ENCODE data around the gene ETS1. TPM values are rescaled to one million over a fixed set of nuclear protein-coding genes. Genes with fewer than 3 reads are reported as not detected.

Gene ETS1
- total and polyA plus RNA-seq, 4 donors = 20.7 to 154 (median 78.7) TPM

DNA sequence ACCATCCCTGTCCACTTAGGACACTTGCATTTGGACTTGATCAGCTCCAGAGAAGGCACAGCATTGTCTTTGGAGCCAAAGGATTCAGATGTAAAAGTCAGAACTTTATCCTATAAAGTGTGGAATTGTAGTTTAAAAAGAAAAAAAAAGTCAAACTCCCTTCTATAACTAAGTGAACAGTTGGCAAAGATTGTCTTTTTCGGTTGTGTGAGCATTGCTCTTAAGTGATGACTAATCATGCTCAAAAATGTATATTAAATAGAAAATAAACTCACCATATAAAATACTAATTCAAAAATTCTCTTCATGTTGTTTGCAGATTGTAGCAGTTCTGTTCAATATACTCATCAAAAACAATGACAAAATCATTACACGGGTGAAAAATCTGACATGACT is 93.8 kb downstream of the ETS1 start:
- no peak overlapping the region for H3K9ac ChIP-seq (ENCODE audit: insufficient read depth in 1 of 2, low read length in 2 of 2)
- H3K36me3 ChIP-seq (ENCODE audit: control insufficient read depth in 4 of 4, insufficient read depth in 4 of 4, low read length in 4 of 4) = peaks cover 12 to 23% (median 16%) of the 10 kb centered on the region in 4 donors
- no peaks in the 10 kb centered on the region for H3K27me3 ChIP-seq (ENCODE audit: control insufficient read depth in 3 of 3, insufficient read depth in 3 of 3, low read length in 2 of 3)
- H3K9me3 ChIP-seq (ENCODE audit: control insufficient read depth in 4 of 4, insufficient read depth in 3 of 4, low read length in 3 of 4) = peaks cover 0 to 2% (median 0%) of the 10 kb centered on the region in 4 donors
- no peak for ATAC-seq (ENCODE audit: insufficient read depth, low FRiP score)
- WGBS, 2 donors = 57 to 74% methylated on average over 2 of the region's 2 CpGs
- H3K4me1 ChIP-seq (ENCODE audit: control insufficient read depth in 5 of 5, insufficient read depth in 5 of 5, low read length in 5 of 5) = peaks cover 17 to 74% (median 26%) of the 10 kb centered on the region in 5 donors
- TF ChIP-seq, protein P1, sequence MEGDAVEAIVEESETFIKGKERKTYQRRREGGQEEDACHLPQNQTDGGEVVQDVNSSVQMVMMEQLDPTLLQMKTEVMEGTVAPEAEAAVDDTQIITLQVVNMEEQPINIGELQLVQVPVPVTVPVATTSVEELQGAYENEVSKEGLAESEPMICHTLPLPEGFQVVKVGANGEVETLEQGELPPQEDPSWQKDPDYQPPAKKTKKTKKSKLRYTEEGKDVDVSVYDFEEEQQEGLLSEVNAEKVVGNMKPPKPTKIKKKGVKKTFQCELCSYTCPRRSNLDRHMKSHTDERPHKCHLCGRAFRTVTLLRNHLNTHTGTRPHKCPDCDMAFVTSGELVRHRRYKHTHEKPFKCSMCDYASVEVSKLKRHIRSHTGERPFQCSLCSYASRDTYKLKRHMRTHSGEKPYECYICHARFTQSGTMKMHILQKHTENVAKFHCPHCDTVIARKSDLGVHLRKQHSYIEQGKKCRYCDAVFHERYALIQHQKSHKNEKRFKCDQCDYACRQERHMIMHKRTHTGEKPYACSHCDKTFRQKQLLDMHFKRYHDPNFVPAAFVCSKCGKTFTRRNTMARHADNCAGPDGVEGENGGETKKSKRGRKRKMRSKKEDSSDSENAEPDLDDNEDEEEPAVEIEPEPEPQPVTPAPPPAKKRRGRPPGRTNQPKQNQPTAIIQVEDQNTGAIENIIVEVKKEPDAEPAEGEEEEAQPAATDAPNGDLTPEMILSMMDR (IDR thresholded peaks at IDR 0.05; ENCODE audit: control extremely low read depth, extremely low read depth) = no peak
- H3K4me3 ChIP-seq = no peak overlapping the region
- peak overlapping the region; percentile 58 to 74 for H3K27ac ChIP-seq (ENCODE audit: low read depth in 1 of 2, low read length in 1 of 2)
- no peak for DNase-seq

DNA sequence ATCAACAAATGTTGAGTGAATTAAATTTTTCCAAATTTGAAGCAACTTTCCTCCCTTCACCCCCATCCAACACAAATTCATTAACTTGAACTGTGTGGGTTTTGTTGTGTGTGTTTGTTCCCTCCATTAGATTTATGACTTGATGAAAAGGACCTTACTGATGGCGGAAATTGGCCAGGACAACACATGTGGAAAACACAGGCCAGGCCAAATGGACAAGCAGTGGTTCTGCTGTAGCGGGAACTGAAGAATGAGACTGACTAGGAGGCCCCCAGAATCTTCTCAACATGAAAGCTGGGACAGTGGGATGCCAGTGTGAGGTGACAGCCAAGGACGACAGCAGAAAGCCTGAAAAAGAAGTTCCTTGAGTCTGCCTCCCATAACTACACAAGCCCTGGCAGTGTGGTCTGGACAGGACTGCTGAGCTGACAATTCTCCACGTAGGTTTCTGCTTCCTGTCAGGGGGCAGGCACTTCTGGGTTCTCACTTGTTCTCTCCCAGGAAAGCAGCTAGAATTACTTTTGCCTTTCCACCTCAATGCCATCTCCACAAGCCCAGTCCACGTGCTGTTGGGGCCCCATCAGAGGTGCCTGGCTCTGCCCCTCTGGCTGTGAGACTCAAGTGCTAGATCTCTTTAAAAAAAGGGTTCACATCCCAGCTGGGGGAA is 94.3 kb downstream of the ETS1 start:
- Histone ChIP-seq H3K36me3 (ENCODE audit: control insufficient read depth in 4 of 4, insufficient read depth in 4 of 4, low read length in 4 of 4) (peaks cover 12 to 25% (median 18%) of the 10 kb centered on the region in 4 donors), H3K9ac (ENCODE audit: insufficient read depth in 1 of 2, low read length in 2 of 2) (no peak overlapping the region), H3K27ac (ENCODE audit: low read depth in 1 of 2, low read length in 1 of 2) (peak overlapping the region; percentile 58 to 74), H3K4me3 (no peak overlapping the region), H3K4me1 (ENCODE audit: control insufficient read depth in 5 of 5, insufficient read depth in 5 of 5, low read length in 5 of 5) (peaks cover 17 to 75% (median 26%) of the 10 kb centered on the region in 5 donors), H3K9me3 (ENCODE audit: control insufficient read depth in 4 of 4, insufficient read depth in 3 of 4, low read length in 3 of 4) (peaks cover 0 to 2% (median 0%) of the 10 kb centered on the region in 4 donors), H3K27me3 (ENCODE audit: control insufficient read depth in 3 of 3, insufficient read depth in 3 of 3, low read length in 2 of 3) (no peaks in the 10 kb centered on the region)
- 57 to 68% methylated on average over 5 of the region's 5 CpGs for WGBS, 2 donors
- DNase-seq (no peak), ATAC-seq (ENCODE audit: insufficient read depth, low FRiP score) (no peak)
- TF ChIP-seq, protein P1 (IDR thresholded peaks at IDR 0.05; ENCODE audit: control extremely low read depth, extremely low read depth) = no peak

DNA sequence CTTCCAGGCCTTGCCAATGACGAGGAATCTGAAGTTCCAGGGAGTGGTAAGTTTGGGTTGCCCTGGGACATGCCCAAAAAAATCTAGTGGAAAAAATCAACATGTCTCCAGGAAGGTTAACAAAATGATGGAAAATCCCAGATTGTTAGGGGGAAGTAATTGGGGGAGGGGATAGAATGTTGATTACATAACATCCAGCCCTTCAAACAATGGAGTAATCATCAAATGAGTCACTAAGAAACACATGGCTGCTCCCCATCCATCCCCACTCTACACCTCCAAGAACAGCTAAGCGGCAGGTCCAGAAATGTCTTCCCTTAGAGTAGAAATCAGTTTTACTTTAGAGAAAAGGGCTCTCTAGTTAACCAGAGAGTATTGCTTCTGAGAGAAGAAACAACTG is 94.9 kb downstream of the ETS1 start:
- Histone ChIP-seq H3K27ac (ENCODE audit: low read depth in 1 of 2, low read length in 1 of 2) (peak overlapping the region; percentile 58 to 77), H3K4me1 (ENCODE audit: control insufficient read depth in 5 of 5, insufficient read depth in 5 of 5, low read length in 5 of 5) (peaks cover 14 to 69% (median 25%) of the 10 kb centered on the region in 5 donors), H3K36me3 (ENCODE audit: control insufficient read depth in 4 of 4, insufficient read depth in 4 of 4, low read length in 4 of 4) (peaks cover 12 to 28% (median 18%) of the 10 kb centered on the region in 4 donors), H3K27me3 (ENCODE audit: control insufficient read depth in 3 of 3, insufficient read depth in 3 of 3, low read length in 2 of 3) (no peaks in the 10 kb centered on the region), H3K9me3 (ENCODE audit: control insufficient read depth in 4 of 4, insufficient read depth in 3 of 4, low read length in 3 of 4) (peaks cover 0 to 2% (median 0%) of the 10 kb centered on the region in 4 donors), H3K9ac (ENCODE audit: insufficient read depth in 1 of 2, low read length in 2 of 2) (no peak overlapping the region), H3K4me3 (no peak overlapping the region)
- no peak for ATAC-seq (ENCODE audit: insufficient read depth, low FRiP score)
- no peak for DNase-seq
- TF ChIP-seq, protein P1 (IDR thresholded peaks at IDR 0.05; ENCODE audit: control extremely low read depth, extremely low read depth) = no peak
- 53 to 63% methylated on average over 2 of the region's 2 CpGs for WGBS, 2 donors

Measured in lung (tissue), 12 donors.